CD4-positive, alpha-beta T cell (primary cell): Measurements from ENCODE around the gene CCNI2. TPM values are rescaled to one million over a fixed set of nuclear protein-coding genes. Genes with fewer than 3 reads are reported as not detected.
A peak's percentile ranks its signal among the peaks of the same experiment; 100 is the strongest.

Experiments
- ATAC-seq: fragments of 200-7000 bp; cut with Tn5 transposase; one replicate; pipeline ENCODE4 v1.10.0; 2022; ENCODE audit warnings: mild to moderate bottlenecking; ENCODE audit not compliant: poor library complexity
- CTCF ChIA-PET: fragments of 350-600 bp; sonication (Branson Sonifier 250); formaldehyde crosslinking; loops from one replicate; lab custom pipeline; 2021; ENCODE audit warnings: antibody characterized with exemption, inconsistent platforms; lab: Charles Lee
- POLR2A ChIA-PET: fragments of 350-600 bp; sonication (Branson Sonifier 250); formaldehyde crosslinking; loops from one replicate; lab custom pipeline; 2021; ENCODE audit warnings: antibody characterized with exemption, inconsistent platforms; lab: Charles Lee
- DNase-seq, 14 experiments: peaks; one replicate each; pipeline ENCODE4 v3.0.0-alpha.2; 2013 to 2020; ENCODE audit warnings: mixed read lengths in 2 of 14
- H3K27ac ChIP-seq, 2 donors: one replicate each; pipeline versions ENCODE4 v1.5.1 to v1.7.0; 2013; ENCODE audit warnings: low read length in 2 of 2, low read depth in 1 of 2, mild to moderate bottlenecking in 1 of 2
- H3K27me3 ChIP-seq, 2 experiments: 1 replicate in 1 of 2; 2 replicates in 1 of 2; pipeline versions ENCODE4 v1.6.1 to v1.7.0; 2013; ENCODE audit warnings: low read length in 2 of 2, control low read depth in 1 of 2, mild to moderate bottlenecking in 1 of 2, moderate library complexity in 1 of 2; ENCODE audit not compliant: insufficient read depth in 2 of 2, control insufficient read depth in 1 of 2
- H3K36me3 ChIP-seq: one replicate; pipeline ENCODE4 v1.6.1; 2013; ENCODE audit warnings: low read length, control low read depth; ENCODE audit not compliant: insufficient read depth
- H3K4me1 ChIP-seq: one replicate; pipeline ENCODE4 v1.6.1; 2013; ENCODE audit warnings: low read length, control low read depth; ENCODE audit not compliant: insufficient read depth
- H3K4me3 ChIP-seq: one replicate; pipeline ENCODE4 v1.5.1; 2013; ENCODE audit warnings: mild to moderate bottlenecking, low read length, moderate library complexity
- H3K9me3 ChIP-seq, 2 experiments: 1 replicate in 1 of 2; 2 replicates in 1 of 2; pipeline versions ENCODE4 v1.6.1 to v1.7.0; 2013; ENCODE audit warnings: low read length in 2 of 2, mild to moderate bottlenecking in 2 of 2, control low read depth in 1 of 2, moderate library complexity in 1 of 2; ENCODE audit not compliant: control insufficient read depth in 1 of 2, insufficient read depth in 1 of 2
- H3K27ac Mint-ChIP-seq: one replicate; pipeline ENCODE4 v1.8.0; 2020; ENCODE audit warnings: mixed read lengths
- H3K27me3 Mint-ChIP-seq: one replicate; pipeline ENCODE4 v1.8.0; 2021; ENCODE audit warnings: mixed read lengths
- H3K36me3 Mint-ChIP-seq: one replicate; pipeline ENCODE4 v1.8.0; 2021; ENCODE audit warnings: low read depth, mixed read lengths
- H3K4me1 Mint-ChIP-seq: one replicate; pipeline ENCODE4 v1.8.0; 2021; ENCODE audit warnings: low read depth, mixed read lengths
- H3K4me3 Mint-ChIP-seq: one replicate; pipeline ENCODE4 v1.8.0; 2020; ENCODE audit warnings: mild to moderate bottlenecking, mixed read lengths
- H3K9me3 Mint-ChIP-seq: one replicate; pipeline ENCODE4 v1.8.0; 2020; ENCODE audit warnings: mixed read lengths
- CTCF ChIP-seq: fragments of 200-600 bp; IDR thresholded peaks from one replicate; pipeline ENCODE4 v1.8.0; 2022; ENCODE audit warnings: antibody characterized with exemption, mild to moderate bottlenecking
- intact Hi-C, 2 experiments: fragments of 100-400 bp; cut with DNase I in 1 of 2; cut with micrococcal nuclease in 1 of 2; formaldehyde crosslinking; loops; one replicate each; pipeline versions ENCODE4 v1.15.1 to v1.9.0; 2023 to 2025; cut with DNase I, micrococcal nuclease
- total RNA-seq, 174 experiments: library from RNA in 2 of 174; stranded (reverse) in 2 of 174; gene quantifications; one replicate each; pipeline ENCODE4 v1.2.3 and lab custom pipeline; 2021 to 2026

Gene CCNI2
- total RNA-seq, 2 experiments from 2014 or later, result 7.2 to 8.8 TPM

- H3K27ac ChIP-seq, result no peak overlapping the region
- H3K27me3 Mint-ChIP-seq, result no peaks in the 10 kb centered on the region
- H3K4me1 ChIP-seq, result peaks cover 14% of the 10 kb centered on the region
- H3K4me3 ChIP-seq, result no peak overlapping the region
- ChIA-PET POLR2A (interaction anchor here (1.2 kb wide), 1 partner anchor 12 kb away, joined by 5 read pairs; the partner anchor contains the start of gene KIF3A), CTCF (interaction anchor here (1.1 kb wide), 1 partner anchor 71 kb away, joined by 3 read pairs; no protein-coding TSS in a partner anchor)
- TF ChIP-seq CTCF, result no peak
- DNase-seq (no peak), ATAC-seq (no peak)
- no peaks in the 10 kb centered on the region for H3K36me3 ChIP-seq
- peak overlapping the region; percentile 41 for H3K27ac Mint-ChIP-seq
- H3K36me3 Mint-ChIP-seq, result peaks cover 16% of the 10 kb centered on the region
- peaks cover 24% of the 10 kb centered on the region for H3K4me1 Mint-ChIP-seq
- no peaks in the 10 kb centered on the region for H3K27me3 ChIP-seq
- peak overlapping the region; percentile 52 for H3K4me3 Mint-ChIP-seq
- no peaks in the 10 kb centered on the region for H3K9me3 Mint-ChIP-seq
- H3K9me3 ChIP-seq, result no peaks in the 10 kb centered on the region
- intact Hi-C loops, result no loop called here
Measured at GRCh38 chr5:132749506-132749905, 2.3 kb downstream of the CCNI2 start.

DNA sequence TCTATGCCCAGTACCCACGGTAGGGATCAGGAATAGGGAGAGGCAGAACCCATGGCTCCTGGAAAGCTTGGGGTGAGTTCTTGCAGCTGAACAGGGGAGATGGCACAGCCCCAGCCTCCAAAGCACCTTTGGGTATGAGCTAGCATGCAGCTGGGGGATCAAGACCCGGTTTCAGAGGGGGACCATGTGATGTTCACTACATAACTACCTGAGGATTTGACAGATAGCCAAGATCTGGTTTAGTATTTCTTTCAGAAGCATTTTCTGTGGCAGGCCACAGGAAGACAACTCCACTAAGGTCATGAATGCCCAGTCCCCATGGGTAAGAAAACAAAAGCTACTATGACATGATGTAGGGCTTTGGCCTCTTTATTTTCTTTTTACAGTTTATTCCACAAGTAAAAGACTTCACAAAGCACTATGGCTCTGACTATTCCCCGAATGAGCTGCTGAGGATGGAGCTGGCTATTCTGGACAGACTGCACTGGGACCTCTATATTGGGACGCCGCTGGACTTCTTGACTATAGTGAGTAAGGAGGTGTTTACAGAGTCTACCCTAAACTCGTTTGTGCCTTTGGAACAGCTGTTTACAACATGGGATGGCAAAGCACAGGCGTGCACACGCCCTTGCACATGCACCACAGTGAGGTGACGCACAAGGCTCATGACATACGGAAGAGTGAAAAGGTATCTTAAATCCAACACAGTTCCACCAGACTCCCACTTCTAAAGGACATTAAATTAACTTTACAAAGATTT lies 3.4 kb downstream of the CCNI2 start:
- TF ChIP-seq CTCF, result no peak
- CTCF ChIA-PET, result interaction anchor here (1.2 kb wide), 1 partner anchor 69 kb away, joined by 3 read pairs; no protein-coding TSS in a partner anchor
- Mint-ChIP-seq H3K36me3 (peaks cover 20% of the 10 kb centered on the region), H3K4me3 (no peak overlapping the region), H3K4me1 (peaks cover 24% of the 10 kb centered on the region), H3K27ac (peak overlapping the region; percentile 41), H3K27me3 (no peaks in the 10 kb centered on the region), H3K9me3 (no peaks in the 10 kb centered on the region)
- no peaks in the 10 kb centered on the region for H3K27me3 ChIP-seq
- H3K36me3 ChIP-seq, result no peaks in the 10 kb centered on the region
- intact Hi-C loops, result no loop called here
- H3K9me3 ChIP-seq, result no peaks in the 10 kb centered on the region
- no peak overlapping the region for H3K4me3 ChIP-seq
- POLR2A ChIA-PET, result interaction anchor here (0.9 to 1.2 kb wide), 3 partner anchors 13 to 301 kb away, joined by 3 to 5 read pairs (median 3); partner anchors contain the start of genes GDF9, HSPA4, KIF3A and UQCRQ
- ATAC-seq (no peak), DNase-seq (no peak)
- H3K4me1 ChIP-seq, result peaks cover 14% of the 10 kb centered on the region
- no peak overlapping the region for H3K27ac ChIP-seq

- peaks cover 13% of the 10 kb centered on the region for H3K4me1 ChIP-seq
- DNase-seq (peak in 3 of 14 experiments; percentile 9 to 46 (median 43)), ATAC-seq (no peak)
- H3K4me3 ChIP-seq, result no peak overlapping the region
- Mint-ChIP-seq H3K27me3 (no peaks in the 10 kb centered on the region), H3K4me1 (peaks cover 24% of the 10 kb centered on the region), H3K4me3 (no peak overlapping the region), H3K27ac (peak overlapping the region; percentile 41), H3K36me3 (peaks cover 20% of the 10 kb centered on the region), H3K9me3 (no peaks in the 10 kb centered on the region)
- POLR2A ChIA-PET, result interaction anchor here (1.2 kb wide), 1 partner anchor 14 kb away, joined by 3 read pairs; the partner anchor contains the start of gene KIF3A
- intact Hi-C loops, result no loop called here
- no peak for TF ChIP-seq CTCF
- no peaks in the 10 kb centered on the region for H3K36me3 ChIP-seq
- H3K9me3 ChIP-seq, result no peaks in the 10 kb centered on the region
- H3K27me3 ChIP-seq, result no peaks in the 10 kb centered on the region
- H3K27ac ChIP-seq, result no peak overlapping the region
- CTCF ChIA-PET, result no interaction called here
Measured at GRCh38 chr5:132751444-132751843, 4.2 kb downstream of the CCNI2 start.
